ENCODE results near the gene MYLK3. TPM values are rescaled to one million over a fixed set of nuclear protein-coding genes. Genes with fewer than 3 reads are reported as not detected.

MYLK3 gene
- total RNA-seq, 1 donor from 2014 or later, result 0.25 TPM

- Histone ChIP-seq H3K27me3 (no peaks in the 10 kb centered on the region), H3K36me3 (no peaks in the 10 kb centered on the region), H3K4me3 (no peak overlapping the region), H3K27ac (no peak overlapping the region), H3K9me3 (no peaks in the 10 kb centered on the region), H3K4me1 (no peaks in the 10 kb centered on the region)
- TF ChIP-seq POLR2A (IDR thresholded peaks at IDR 0.05) (no peak), CTCF (IDR thresholded peaks at IDR 0.05) (no peak), POLR2AphosphoS5 (IDR thresholded peaks at IDR 0.05; ENCODE audit: insufficient read depth in 1 of 2, low read depth in 1 of 2) (no peak)
- intact Hi-C loops (cut with DNase I), result no loop called here
- no peak for DNase-seq (ENCODE audit: extremely low spot score in 2 of 2)
Measured at GRCh38 chr16:46720619-46721018, 27.5 kb downstream of the MYLK3 start.

GRCh38 chr16:46719528-46719927 is 28.6 kb downstream of the MYLK3 start:
- H3K4me1 ChIP-seq, result no peaks in the 10 kb centered on the region
- H3K36me3 ChIP-seq, result no peaks in the 10 kb centered on the region
- intact Hi-C loops (cut with DNase I), result no loop called here
- no peak for DNase-seq (ENCODE audit: extremely low spot score in 2 of 2)
- no peak overlapping the region for H3K27ac ChIP-seq
- H3K9me3 ChIP-seq, result no peaks in the 10 kb centered on the region
- H3K4me3 ChIP-seq, result no peak overlapping the region
- H3K27me3 ChIP-seq, result no peaks in the 10 kb centered on the region
- TF ChIP-seq CTCF (IDR thresholded peaks at IDR 0.05) (no peak), POLR2AphosphoS5 (IDR thresholded peaks at IDR 0.05; ENCODE audit: insufficient read depth in 1 of 2, low read depth in 1 of 2) (no peak), POLR2A (IDR thresholded peaks at IDR 0.05) (no peak)

- H3K36me3 ChIP-seq, result no peaks in the 10 kb centered on the region
- intact Hi-C loops (cut with DNase I), result no loop called here
- no peak for TF ChIP-seq CTCF (IDR thresholded peaks at IDR 0.05)
- TF ChIP-seq POLR2AphosphoS5 (IDR thresholded peaks at IDR 0.05; ENCODE audit: insufficient read depth in 1 of 2, low read depth in 1 of 2), result no peak
- TF ChIP-seq POLR2A (IDR thresholded peaks at IDR 0.05), result no peak
- H3K27me3 ChIP-seq, result no peaks in the 10 kb centered on the region
- no peak overlapping the region for H3K27ac ChIP-seq
- H3K9me3 ChIP-seq, result no peaks in the 10 kb centered on the region
- no peak for DNase-seq (ENCODE audit: extremely low spot score in 2 of 2)
- no peaks in the 10 kb centered on the region for H3K4me1 ChIP-seq
- H3K4me3 ChIP-seq, result no peak overlapping the region
Measured at GRCh38 chr16:46718214-46718613, 29.9 kb downstream of the MYLK3 start.

GRCh38 chr16:46717692-46718091 is 30.5 kb downstream of the MYLK3 start:
- intact Hi-C loops (cut with DNase I), result no loop called here

More at GRCh38 chr16:46717692-46718091, 30.5 kb downstream of the MYLK3 start:
- DNase-seq (ENCODE audit: extremely low spot score in 2 of 2), result no peak
- H3K27ac ChIP-seq, result no peak overlapping the region
- H3K4me1 ChIP-seq, result no peaks in the 10 kb centered on the region
- H3K4me3 ChIP-seq, result no peak overlapping the region
- H3K36me3 ChIP-seq, result no peaks in the 10 kb centered on the region
- TF ChIP-seq POLR2AphosphoS5 (IDR thresholded peaks at IDR 0.05; ENCODE audit: insufficient read depth in 1 of 2, low read depth in 1 of 2), result no peak
- no peak for TF ChIP-seq POLR2A (IDR thresholded peaks at IDR 0.05)
- no peak for TF ChIP-seq CTCF (IDR thresholded peaks at IDR 0.05)
- no peaks in the 10 kb centered on the region for H3K27me3 ChIP-seq
- H3K9me3 ChIP-seq, result no peaks in the 10 kb centered on the region

Measured in vagina (tissue), 2 donors.